Tibial nerve (tissue), 4 donors: ENCODE data around the gene CPT1B. TPM values are rescaled to one million over a fixed set of nuclear protein-coding genes. Genes with fewer than 3 reads are reported as not detected.

Experiments used
- DNase-seq, 2 donors: peaks; one replicate each; pipeline ENCODE4 v3.0.0-alpha.2; 2019; ENCODE audit warnings: low spot score in 2 of 2
- H3K27ac ChIP-seq, 4 donors: fragments of 200-600 bp; sonication (generic) in 3 of 4; one replicate each; pipeline ENCODE4 v1.5.1; 2017 to 2019; ENCODE audit warnings: mild to moderate bottlenecking in 1 of 4
- H3K27me3 ChIP-seq, 2 donors: fragments of 200-600 bp; sonication (generic) in 1 of 2; one replicate each; pipeline versions ENCODE4 v1.5.1 to v1.6.0; 2017 to 2019
- H3K36me3 ChIP-seq, 3 donors: fragments of 200-600 bp; sonication (generic); one replicate each; pipeline ENCODE4 v1.5.1; 2018 to 2019
- H3K4me1 ChIP-seq, 4 donors: fragments of 200-600 bp; sonication (generic) in 3 of 4; one replicate each; pipeline ENCODE4 v1.5.1; 2017 to 2019
- H3K4me3 ChIP-seq, 4 donors: fragments of 200-600 bp; sonication (generic) in 3 of 4; one replicate each; pipeline ENCODE4 v1.5.1; 2017 to 2019; ENCODE audit warnings: mild to moderate bottlenecking in 1 of 4, moderate library complexity in 1 of 4
- H3K9me3 ChIP-seq, 4 donors: fragments of 200-600 bp; sonication (generic) in 3 of 4; one replicate each; pipeline ENCODE4 v1.5.1; 2017 to 2019
- CTCF ChIP-seq, 5 experiments: fragments of 200-600 bp in 3 of 5; fragments of 450-650 bp in 2 of 5; sonication (generic) in 3 of 5; IDR thresholded peaks; one replicate each; pipeline ENCODE4 v1.5.1; 2016 to 2019; ENCODE audit warnings: antibody characterized with exemption in 5 of 5, mild to moderate bottlenecking in 3 of 5, moderate library complexity in 2 of 5
- EP300 ChIP-seq, 2 donors: sonication (generic); formaldehyde crosslinking; IDR thresholded peaks; one replicate each; pipeline ENCODE4 v1.6.1; 2017; ENCODE audit warnings: antibody characterized with exemption in 2 of 2, mild to moderate bottlenecking in 1 of 2
- POLR2A ChIP-seq, 2 donors: fragments of 450-650 bp; IDR thresholded peaks; one replicate each; pipeline ENCODE4 v1.6.1; 2017; ENCODE audit warnings: antibody characterized with exemption in 2 of 2, mild to moderate bottlenecking in 2 of 2, moderate library complexity in 2 of 2
- WGBS, 2 donors: methylation state at CpG; one replicate each; pipeline ENCODE4 v1.1.5; 2018; 5-methylcytosine and 5-hydroxymethylcytosine counted together
- total RNA-seq, 4 donors: library from RNA; depleted of rRNA; stranded (reverse); fragments of >200 nt; gene quantifications; one replicate each; pipeline ENCODE4 v1.1.0, GENCODE V29; 2016

Gene CPT1B
- total RNA-seq, 4 donors from 2014 or later: 7.2 to 22.6 (median 15.1) TPM

- peak in 1 of 2 donors; percentile 36 for DNase-seq
- Histone ChIP-seq H3K4me1 (peaks cover 0 to 76% (median 36%) of the 10 kb centered on the region in 4 donors), H3K27me3 (peaks cover 3 to 26% of the 10 kb centered on the region in 2 donors), H3K4me3 (peak overlapping the region; percentile 50 to 93 (median 91)), H3K9me3 (no peaks in the 10 kb centered on the region), H3K27ac (peak overlapping the region; percentile 72 to 95 (median 91)), H3K36me3 (peaks cover 0 to 21% (median 14%) of the 10 kb centered on the region in 3 donors)
- no peak for TF ChIP-seq CTCF (IDR thresholded peaks at IDR 0.05)
- no peak for TF ChIP-seq EP300 (IDR thresholded peaks at IDR 0.05)
- no peak for TF ChIP-seq POLR2A (IDR thresholded peaks at IDR 0.05)
- 34 to 50% methylated on average over 29 of the region's 29 CpGs for WGBS, 2 donors
These were observed 51.1 kb downstream of the CPT1B start for GRCh38 chr22:50526834-50527801.

- peak in 1 of 2 donors; percentile 48 for DNase-seq
- 2 to 4% methylated on average over 13 to 20 of the region's 77 CpGs for WGBS, 2 donors
- TF ChIP-seq POLR2A (IDR thresholded peaks at IDR 0.05) (peak in 1 of 2 donors; percentile 1), EP300 (IDR thresholded peaks at IDR 0.05) (no peak), CTCF (IDR thresholded peaks at IDR 0.05) (peak; percentile 64 to 77 (median 67))
- Histone ChIP-seq H3K4me3 (peak overlapping the region; percentile 50 to 93 (median 91)), H3K27me3 (peaks cover 0 to 18% of the 10 kb centered on the region in 2 donors), H3K9me3 (no peaks in the 10 kb centered on the region), H3K36me3 (peaks cover 0 to 29% (median 21%) of the 10 kb centered on the region in 3 donors), H3K27ac (peak overlapping the region; percentile 72 to 95 (median 91)), H3K4me1 (peaks cover 0 to 67% (median 30%) of the 10 kb centered on the region in 4 donors)
These were observed 52.0 kb downstream of the CPT1B start for GRCh38 chr22:50526108-50526833.

- DNase-seq: no peak
- H3K4me1 ChIP-seq: peaks cover 0 to 63% (median 28%) of the 10 kb centered on the region in 4 donors
- 0 to 3% methylated on average over 6 to 18 of the region's 33 CpGs for WGBS, 2 donors
These were observed 52.4 kb downstream of the CPT1B start for GRCh38 chr22:50525858-50526107.

GRCh38 chr22:50525104-50525857 is 52.9 kb downstream of the CPT1B start, which contains the start of gene SCO2:
Gene SCO2, minus strand, starts transcription at chr22:50525598. Its CDS starts 1,187 bp downstream, at chr22:50524411.
- peaks cover 0 to 8% of the 10 kb centered on the region in 2 donors for H3K27me3 ChIP-seq
- H3K27ac ChIP-seq: peak within 1 kb of the TSS; percentile 72 to 95 (median 91)
- TF ChIP-seq POLR2A (IDR thresholded peaks at IDR 0.05): peak; percentile 28 to 76
- peak; percentile 88 to 93 for TF ChIP-seq EP300 (IDR thresholded peaks at IDR 0.05)
- TF ChIP-seq CTCF (IDR thresholded peaks at IDR 0.05): peak in 3 of 5 experiments; percentile 52 to 68 (median 54)
- peak; percentile 90 to 94 for DNase-seq
- peak within 1 kb of the TSS; percentile 50 to 93 (median 91) for H3K4me3 ChIP-seq
- peaks cover 0 to 39% (median 21%) of the 10 kb centered on the region in 3 donors for H3K36me3 ChIP-seq
- 0% methylated on average over 31 to 62 of the region's 84 CpGs for WGBS, 2 donors
- peaks cover 0 to 57% (median 23%) of the 10 kb centered on the region in 4 donors for H3K4me1 ChIP-seq
- no peaks in the 10 kb centered on the region for H3K9me3 ChIP-seq

More at GRCh38 chr22:50525858-50526107, 52.4 kb downstream of the CPT1B start:
- H3K36me3 ChIP-seq: peaks cover 0 to 34% (median 21%) of the 10 kb centered on the region in 3 donors
- H3K9me3 ChIP-seq: no peaks in the 10 kb centered on the region
- peak in 2 of 5 experiments; percentile 54 to 56 for TF ChIP-seq CTCF (IDR thresholded peaks at IDR 0.05)
- TF ChIP-seq POLR2A (IDR thresholded peaks at IDR 0.05): no peak
- peaks cover 0 to 13% of the 10 kb centered on the region in 2 donors for H3K27me3 ChIP-seq
- H3K27ac ChIP-seq: peak overlapping the region; percentile 72 to 95 (median 91)
- H3K4me3 ChIP-seq: peak overlapping the region; percentile 50 to 93 (median 91)
